ENCODE results near the gene TKT.
"Not testable (repeated sequence)": the region's sequence is repeated elsewhere in the genome, so short reads cannot be mapped to it uniquely, and the experiment has no call there.

Gene TKT

DNA sequence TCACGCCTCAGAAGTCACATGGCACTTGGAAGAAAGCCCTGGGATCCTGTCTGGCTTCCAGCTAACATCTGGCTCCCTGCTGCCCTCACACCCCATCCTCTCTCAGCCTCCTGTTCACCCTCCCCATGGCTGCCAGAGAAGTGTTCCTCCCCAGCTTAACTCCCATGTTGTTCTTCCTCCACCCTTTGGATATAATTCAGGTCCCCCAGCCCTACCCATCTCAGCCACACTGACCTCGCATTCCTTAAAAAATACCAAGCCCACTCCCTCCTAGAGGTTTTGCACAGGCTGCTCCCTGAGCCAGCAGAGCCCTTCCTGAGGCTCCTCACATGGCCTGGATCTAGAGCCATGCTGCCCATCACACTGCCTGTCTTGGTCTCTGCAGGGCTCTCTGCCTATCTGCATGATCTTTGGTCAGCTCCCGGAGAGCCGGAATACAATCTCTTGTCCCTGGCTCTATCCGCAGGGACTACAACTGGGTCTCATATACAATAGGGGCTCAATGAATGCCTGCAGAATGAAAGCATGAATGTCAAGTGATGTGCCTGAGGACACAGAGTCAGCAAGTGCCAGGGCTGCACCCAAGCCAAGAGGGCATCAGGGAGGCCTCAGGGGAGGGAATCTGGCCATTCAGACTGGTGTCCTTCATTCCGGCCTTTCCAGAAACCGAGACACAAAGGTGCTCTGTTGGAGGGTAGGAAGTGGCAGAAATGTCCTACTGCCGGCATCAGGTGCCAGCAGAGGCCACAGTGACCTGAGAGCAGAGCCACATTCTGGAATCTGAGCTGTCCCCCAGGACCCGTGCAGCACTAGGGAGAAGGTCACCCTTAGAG is 3.8 kb upstream of the TKT start:
- DNase-seq = peak; percentile 12

DNA sequence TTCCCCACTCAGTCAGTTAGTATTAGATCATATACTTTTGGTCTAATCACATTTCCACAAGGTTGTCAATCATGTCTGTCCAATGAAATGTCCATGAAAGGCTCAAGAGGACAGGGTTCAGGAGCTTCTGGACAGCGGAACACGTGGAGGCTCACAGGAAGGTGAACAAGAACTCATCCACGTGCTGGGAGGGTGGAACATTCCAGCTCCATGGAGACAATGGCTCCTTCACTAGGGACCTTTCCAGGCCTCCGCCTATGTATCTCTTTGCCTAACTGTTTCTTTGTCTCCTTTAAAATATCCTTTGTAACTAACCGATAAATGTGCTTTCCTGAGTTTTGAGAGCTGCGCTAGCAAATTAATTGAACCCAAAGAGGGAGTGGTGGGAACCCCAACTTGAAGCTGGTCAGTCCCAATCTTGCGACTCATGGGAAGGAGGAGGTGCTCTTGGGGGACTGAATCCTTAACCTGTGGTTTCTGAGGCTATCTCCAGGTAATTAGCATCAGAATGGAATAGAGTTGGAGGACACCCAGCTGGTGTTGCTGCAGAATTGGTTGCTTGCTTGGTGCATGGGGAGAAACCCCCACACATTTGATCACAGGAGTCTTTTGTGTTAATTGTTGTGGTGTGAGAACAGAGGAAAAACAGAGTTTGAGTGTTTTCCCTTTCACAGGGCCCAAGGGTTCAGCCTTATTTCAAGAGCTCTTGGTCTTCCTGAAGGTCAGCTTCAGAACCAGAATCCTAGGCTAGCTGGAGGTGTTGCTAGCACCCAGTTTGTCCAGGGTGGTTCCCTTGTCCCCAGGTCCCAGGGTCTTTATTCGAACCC is 3.0 kb upstream of the TKT start:
- no peak for DNase-seq

DNA sequence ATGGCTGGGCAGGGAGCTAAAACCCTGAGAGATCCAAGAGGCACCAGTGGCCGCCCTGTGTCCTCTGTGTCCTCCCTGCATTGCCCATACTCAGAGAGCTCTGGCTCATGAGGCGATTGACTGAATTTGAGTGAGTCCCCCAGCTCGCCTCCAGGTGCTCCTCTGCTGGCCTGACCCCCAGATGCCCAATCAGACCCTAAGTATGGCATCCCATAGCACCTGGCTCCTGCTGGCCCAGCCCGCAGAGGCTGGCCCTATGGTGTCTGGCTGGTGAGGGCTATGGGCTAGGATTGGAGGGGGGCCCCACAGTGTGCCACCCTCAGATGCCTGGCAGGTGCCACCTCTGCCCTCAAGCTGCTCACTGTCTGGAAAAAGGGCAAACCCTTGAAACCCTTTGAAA is 1.6 kb upstream of the TKT start:
- DNase-seq = no peak

DNA sequence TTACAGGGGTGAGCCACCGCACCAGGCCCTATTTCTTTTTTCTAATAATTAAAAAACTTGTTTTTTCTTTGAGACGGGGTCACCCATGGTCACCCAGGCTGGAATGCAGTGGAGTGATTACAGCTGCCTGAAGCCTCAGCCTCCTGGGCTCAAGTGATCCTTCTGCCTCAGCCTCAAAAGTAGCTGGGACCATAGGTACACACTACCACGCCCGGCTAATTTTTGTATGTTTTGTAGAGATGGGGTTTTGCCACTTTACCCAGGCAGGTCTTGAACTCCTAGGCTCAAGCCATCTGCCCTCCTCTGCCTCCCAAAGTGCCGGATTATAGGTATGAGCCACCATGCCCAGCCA is 858 bp upstream of the TKT start:
- no peak for DNase-seq

DNA sequence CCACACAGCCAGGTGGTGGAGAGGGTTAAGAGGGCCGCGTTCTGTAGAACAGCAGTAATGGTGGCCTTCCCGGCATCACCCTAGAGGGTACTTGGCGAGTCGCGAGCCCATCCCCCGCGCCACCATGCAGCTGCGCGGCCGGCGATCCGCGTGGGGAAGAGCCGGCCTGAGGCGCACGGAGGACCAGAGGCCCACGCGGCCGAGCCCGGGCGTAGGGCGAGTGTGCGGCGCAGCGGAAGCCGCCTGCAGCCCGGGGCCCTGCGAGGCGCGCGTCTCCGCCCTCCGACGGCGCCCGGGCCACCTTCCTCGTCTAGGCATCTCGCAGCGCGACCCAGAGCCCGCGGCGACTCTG is 423 bp downstream of the TKT start:
- no peak for DNase-seq

DNA sequence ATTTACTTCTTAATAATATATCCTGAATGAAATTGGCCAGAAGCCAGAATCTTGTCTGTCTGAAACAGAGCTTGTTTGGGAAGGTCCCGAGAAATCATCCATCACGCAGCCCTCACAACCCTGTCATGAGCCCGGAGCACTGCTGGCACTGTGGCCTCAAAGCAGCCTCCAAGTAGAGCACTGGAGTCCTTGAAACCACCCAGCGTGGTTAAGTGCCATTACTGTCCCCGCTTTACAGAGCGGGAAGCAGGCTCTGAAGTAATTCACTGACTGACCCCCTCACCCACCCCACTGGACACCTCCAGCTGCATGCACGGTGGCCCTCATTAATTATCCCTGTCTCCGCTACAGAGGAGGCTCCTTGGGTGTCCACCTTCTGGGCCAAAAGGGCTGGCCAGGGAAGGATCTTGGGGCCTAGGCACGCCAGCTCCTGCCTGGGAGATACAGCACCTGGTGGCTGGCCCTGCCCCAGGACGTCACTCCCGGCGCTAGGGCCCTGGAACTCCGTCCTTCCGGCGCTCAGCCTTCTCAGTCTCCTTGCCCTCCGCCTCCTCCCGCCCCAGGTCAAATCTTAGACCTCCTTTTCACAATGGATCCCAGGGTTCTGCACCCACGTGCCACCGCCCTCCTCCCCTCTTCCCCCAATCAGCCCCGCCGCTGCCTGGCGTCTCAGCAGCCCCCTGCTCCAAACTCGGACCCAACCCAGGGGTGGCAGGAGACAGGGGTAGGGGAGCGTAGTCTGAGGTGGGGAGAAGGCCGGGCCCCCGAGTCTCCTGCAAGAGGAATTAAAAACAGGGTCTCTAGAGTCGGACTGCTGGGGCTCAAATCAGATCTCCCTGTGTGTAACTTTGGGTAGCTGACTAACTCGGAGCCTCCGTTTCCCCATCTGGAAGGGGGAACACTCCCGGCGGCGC is 1.1 kb downstream of the TKT start:
- peak; percentile 53 for DNase-seq

DNA sequence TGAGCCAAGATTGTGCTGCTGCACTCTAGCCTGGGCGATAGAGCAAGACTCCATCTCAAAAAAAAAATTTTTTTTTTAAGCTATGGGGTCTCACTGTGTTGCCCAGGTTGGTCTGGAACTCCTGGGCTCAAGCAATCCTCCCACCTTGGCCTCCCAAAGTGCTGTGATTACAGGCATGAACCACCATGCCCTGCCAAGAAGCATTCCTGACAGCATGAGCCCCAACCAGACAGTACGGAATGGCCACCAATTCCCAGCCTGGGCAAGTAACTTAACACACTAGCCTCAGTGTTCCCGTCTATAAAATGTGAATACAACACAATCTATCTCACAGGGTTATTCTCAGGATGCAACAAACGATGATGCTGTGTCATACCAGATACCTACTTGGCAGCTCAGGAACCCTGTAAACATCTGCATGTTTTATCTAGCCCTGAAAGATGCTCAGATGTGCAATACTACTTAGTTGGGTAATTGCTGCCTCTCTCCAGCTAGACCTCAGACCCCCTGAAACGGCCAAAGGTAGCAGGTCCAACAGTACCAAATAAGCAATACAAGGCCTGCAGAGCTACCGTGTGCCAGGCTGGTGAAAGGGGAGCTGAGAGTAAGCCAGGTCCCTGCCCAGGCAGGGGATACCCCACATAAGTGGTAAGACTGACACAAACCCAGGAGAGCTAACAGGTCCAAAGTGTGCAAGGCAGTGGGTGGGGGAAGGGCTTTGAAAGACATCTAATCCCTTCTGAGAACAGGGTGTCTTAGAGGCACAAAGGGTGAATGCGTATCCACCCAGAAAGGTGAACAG is 1.9 kb downstream of the TKT start:
- DNase-seq = no peak

DNA sequence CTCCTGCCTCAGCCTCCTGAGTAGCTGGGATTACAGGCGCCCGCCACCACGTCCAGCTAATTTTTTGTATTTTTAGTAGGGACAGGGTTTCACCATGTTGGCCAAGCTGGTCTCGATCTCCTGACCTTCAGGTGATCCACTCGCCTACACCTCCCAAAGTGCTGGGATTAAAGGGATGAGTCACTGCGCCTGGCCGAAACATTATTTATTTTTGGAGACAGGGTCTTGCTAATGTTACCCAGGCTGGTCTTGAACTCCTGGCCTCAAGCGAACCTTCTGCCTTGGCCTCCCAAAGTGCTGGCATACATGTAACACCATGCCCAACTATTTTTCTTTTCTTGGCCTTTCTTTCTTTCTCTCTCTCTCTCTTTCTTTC is 2.9 kb downstream of the TKT start:
- DNase-seq = not testable (repeated sequence)

DNA sequence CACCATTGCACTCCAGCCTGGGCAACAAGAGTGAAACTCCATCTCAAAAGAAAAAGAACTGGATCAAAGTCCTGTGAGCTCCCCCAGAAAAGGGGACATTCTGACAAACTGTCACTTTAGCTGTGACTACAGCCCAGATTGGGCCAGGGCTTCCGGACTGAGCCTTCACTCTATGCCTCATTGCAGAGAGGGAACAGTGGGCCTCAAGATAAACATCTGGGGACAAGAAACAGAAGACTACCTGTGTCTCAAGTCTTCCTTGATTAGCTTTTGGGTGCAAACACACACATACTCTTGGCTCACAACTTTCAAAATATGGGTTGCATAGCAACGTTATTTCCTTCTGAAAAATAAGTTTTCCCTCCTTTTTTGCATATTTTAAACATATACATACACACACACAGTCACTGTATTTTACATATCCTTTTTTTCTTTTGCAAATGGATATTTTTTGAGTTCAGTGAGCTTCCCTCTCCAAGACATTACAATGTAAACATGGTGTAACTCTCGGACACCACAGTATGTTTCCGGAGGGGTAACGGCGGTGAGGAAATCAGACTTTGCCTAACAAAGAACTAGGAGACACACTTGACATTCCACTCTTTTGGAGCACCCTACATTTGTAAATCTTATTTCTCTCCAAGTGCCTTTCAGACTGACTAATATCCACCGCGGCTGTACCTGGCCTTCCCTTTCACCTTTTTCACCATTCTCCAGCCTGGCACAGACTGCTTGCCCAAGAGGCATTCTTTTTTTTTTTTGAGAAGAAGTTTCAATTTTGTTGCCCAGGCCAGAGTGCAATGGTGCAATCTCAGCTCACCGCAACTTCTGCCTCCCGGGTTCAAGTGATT is 3.5 kb downstream of the TKT start:
- DNase-seq = no peak

DNA sequence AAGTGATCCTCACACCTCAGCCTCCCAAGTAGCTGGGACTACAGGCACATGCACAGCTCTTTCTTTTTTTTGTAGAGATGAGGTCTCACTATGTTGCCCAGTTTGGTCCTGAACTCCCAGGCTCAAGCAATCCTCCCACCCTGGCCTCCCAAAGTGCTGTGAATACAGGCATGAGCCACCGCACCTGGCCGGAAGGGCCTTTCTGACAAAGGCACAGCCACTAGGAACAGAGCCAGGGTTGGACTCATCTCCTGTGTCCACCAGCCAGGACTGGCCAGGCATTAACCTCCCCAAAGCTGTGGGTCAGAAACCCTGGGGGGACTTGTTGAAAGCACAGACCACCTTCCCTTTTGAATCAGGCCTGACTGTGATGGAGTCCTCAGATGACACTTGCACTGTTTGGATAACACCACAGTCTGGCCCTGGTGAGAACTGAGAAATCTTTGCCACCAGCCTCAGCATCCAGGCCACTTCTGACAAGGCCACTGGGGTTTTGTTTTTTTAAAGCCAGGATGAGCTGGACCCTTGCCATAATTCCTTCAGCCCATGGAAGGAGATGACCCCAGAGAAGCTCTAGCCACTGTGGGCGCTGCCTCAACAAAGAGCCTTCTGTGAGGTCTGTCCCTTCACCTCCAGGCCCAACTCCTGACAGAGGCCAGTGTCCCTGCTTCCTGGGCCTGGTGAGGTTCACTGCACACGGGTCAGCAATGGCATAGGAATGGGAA is 4.8 kb downstream of the TKT start:
- no peak for DNase-seq

DNA sequence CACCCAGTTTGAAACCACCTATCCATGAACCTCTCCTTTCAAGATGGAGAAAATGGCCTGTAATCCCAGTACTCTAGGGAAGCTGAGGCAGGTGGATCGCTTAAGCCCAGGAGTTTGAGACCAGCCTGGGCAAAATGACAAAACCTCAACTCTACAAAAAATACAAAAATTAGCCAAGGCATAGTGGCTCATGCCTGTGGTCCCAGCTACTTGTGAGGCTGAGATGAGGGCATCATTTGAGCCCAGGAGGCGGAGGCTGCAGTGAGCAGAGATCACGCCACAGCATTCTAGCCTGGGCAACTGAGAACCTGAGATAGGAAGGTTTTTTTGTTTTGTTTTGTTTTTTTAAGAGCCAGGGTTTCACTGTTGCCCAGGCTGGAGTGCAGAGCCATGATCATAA is 5.4 kb downstream of the TKT start:
- DNase-seq = no peak

DNA sequence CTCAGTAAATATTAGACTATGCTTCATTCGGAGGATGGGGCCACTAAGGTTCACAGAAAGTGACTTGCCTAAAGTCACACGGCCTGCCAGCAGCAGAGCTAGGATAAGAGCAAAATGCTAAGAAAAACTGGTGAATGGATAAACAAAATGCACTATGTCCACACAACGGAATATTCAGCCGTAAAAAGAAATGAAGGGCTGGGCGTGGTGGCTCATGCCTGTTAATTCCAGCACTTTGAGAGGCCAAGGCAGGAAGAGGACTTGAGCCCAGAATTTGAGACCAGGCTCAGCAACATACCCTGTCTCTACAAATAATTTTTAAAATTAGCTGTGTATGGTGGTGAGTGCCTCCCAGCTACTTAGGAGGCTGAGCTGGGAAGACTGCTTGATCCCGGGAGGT is 7.7 kb downstream of the TKT start:
- no peak for DNase-seq

DNA sequence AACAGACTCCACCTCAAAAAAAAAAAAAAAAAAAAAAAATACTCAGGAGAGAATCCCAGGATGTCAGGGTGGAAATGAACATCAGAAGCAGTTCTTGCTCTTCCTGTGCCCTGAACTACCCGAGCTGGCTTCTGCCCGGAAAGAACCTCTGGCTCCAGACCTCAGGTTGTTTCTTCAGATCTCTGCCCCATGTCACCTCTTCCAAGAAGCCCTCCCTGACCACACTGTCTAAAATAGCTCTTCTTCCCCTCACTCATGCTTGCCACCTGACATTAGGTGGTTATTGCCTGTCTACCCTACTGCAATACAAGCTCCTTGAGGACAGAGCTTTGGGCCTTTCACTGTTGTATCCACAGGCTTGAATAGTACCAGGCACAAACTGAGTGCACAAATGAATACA is 8.2 kb downstream of the TKT start:
- DNase-seq = no peak

DNA sequence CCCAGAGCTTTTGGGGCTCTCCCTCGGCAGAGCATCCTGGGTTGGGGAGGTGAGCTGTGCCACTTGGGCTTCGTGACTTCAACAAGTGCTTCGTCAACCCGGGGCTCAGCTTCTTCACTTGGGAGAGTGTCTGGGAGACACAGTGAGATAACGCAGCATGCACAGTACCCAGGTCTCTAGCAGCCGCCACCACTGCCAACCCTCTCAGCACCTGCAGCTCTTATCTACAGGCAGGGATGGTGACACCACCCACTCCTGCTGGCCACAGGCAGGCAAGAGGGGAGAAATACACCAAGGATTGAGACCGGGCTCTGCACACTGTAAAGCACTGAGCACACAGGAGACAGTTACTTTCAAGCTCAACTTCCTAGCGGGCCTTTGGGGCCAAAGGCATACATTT is 11.6 kb downstream of the TKT start:
- no peak for DNase-seq

DNA sequence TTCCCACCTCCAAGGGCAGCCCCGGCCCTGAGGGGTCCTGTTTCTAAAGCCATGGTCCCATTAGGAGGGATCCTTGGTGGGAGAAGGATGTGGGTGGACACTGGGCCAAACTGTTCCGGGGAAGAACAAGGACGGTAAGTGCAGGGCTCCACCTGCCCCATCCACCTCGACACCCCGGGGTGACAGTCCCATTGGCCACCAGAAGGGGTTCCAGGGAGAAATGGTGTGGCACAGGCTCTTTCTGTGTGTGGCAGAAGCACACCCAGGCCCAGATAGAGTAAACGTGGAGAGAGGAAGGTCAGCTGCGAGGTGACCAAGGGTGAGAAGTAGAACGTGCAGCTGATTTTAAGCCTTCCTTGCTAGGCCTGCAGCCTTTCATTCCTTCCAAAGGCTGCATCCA is 12.0 kb downstream of the TKT start:
- no peak for DNase-seq

DNA sequence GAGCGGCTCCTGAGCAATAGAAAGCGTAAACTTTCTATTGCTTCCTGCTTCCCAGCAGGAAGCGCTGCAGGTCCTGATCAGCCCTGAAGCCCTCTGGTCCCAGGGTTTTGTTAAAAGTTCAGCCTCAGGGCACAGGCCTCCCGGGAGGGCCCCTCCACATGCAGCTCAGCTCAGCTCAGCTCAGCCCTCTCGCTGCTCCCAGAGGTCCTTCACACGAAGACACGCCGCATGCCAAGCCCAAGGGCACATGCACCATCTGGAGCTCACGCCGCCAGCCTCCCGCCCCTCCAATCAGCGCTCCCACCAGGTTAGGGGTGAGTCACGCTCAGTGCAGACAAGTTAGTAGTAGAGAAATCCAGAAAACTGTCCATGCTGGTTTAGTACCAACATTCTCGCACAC is 12.7 kb downstream of the TKT start:
- DNase-seq = peak; percentile 66

DNA sequence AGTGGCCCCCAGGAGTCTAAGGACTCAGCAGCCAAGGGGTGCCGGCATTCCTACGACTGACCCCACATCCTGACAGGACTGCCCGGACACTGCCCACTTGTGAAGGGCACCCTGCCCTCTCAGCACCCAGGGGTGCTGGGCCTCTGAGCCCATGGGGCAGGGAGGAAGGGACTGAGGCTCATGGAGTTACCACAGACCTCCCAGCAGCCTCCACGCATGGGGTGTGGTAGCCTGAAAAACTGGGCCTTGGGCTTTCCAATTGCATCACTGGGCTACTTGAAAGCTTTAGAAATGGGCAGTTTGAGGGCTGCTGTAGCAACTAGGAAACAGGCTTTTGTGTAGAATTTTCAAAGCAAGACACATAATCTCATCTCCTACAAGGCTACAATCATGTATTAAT is 13.2 kb downstream of the TKT start:
- no peak for DNase-seq

DNA sequence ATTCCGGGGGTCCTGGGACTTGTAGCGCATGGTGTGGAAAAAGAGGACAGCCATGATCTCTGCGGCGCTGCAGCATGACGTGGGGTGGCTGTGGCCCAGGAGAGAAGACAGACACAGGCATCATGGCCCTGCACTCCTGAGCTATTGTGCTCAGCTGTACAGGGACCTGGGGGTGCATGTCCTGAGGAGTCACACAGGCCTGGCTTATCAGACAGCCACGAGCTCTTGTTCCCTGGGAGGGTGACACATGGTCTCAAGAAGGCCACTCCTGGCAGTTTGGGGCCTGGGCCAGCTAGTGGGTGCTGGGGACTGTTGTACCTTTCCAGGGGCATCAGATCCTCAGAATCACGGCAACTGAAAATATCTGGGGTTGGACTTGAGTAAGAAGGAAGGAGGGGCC is 13.7 kb downstream of the TKT start:
- DNase-seq = no peak

DNA sequence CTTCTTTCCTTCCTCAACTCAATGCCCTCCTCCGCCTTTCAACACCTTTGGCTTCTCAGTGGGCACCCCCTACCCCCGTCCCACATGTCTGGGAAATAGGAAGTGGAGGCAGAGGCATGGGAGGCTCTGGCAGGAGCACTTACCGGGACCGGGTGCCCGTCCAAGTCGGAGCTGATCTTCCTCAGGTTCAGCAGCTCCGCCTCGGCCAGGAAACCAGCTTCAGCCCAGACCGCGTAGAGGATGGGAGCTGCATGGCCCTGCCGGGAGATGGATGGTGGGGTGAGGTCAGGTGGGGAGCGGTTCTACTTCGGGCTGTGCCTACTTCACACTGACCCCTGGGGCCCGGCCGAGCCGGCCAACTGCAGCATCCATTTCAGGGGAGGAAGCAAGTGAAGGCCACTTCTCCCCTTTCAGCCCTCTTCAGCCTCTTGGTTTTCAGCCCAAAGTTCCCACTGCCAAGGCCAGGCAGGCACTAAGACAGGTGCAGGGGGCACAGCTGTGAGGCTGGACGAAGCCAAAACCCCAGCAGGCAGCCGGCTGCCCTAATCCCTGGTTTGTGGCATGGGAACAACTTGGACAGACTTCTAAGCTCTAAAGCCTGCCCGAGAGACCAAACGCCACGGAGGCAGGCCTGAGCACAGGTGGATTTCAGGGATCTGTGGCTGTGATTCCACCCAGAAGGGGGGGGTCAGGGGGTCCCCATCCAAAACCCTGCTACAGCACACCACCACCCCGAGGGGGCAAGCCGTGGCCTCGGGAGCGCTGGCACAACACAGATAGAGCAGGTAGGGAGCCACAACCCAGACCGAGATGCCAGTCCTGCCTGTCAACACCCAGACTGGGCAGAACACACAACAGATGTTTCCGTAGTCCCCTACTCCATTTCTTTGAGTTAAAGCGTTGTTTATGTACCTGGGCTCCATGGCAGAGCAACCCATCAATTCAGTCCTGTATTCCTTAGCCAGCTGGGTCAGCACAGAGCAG is 14.5 kb downstream of the TKT start:
- DNase-seq = no peak

DNA sequence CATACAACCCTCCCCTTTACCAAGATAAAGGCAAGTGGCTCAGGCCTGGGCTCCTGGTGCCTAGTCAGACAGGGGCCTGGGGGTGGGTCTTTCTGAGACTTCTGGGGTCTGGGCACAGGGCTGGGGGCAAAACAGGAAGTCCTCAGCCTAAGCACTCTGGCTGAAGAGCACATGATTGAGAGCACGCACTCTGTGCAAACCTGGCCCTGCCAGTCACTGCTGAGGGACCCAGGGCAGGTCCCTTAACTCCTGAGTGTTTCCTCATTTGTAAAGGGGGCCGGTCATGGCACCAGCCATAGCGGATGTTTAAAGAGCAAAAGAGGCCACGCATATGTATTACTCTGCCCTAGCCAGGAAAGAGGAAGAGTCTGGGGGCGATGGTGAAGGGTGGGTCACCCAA is 16.0 kb downstream of the TKT start:
- no peak for DNase-seq
